Ectodermal cell (in vitro differentiated cells): Measurements from ENCODE around the gene TMEM270.

Experiments used
- H3K27ac ChIP-seq: 2 replicates; pipeline ENCODE4 v1.7.0; 2013; ENCODE audit warnings: mild to moderate bottlenecking, low read depth, low read length; ENCODE audit not compliant: insufficient read depth, poor library complexity, severe bottlenecking
- H3K27me3 ChIP-seq: 2 replicates; pipeline ENCODE4 v1.7.0; 2013; ENCODE audit warnings: mild to moderate bottlenecking, low read length; ENCODE audit not compliant: insufficient read depth, control insufficient read depth, poor library complexity, severe bottlenecking
- H3K36me3 ChIP-seq: one replicate; pipeline ENCODE4 v1.7.0; 2013; ENCODE audit warnings: low read length; ENCODE audit not compliant: control insufficient read depth, insufficient read depth
- H3K4me1 ChIP-seq: one replicate; pipeline ENCODE4 v1.7.0; 2013; ENCODE audit warnings: low read length; ENCODE audit not compliant: control insufficient read depth, insufficient read depth
- H3K4me3 ChIP-seq: 2 replicates; pipeline ENCODE4 v1.7.0; 2013; ENCODE audit warnings: low read depth, low read length, control low read depth; ENCODE audit not compliant: insufficient read depth
- H3K9me3 ChIP-seq: 2 replicates; pipeline ENCODE4 v1.7.0; 2013; ENCODE audit warnings: mild to moderate bottlenecking, low read length, moderate library complexity; ENCODE audit not compliant: control insufficient read depth
- WGBS, 2 experiments: methylation state at CpG; one replicate each; pipeline ENCODE4 v1.1.7; 2013; ENCODE audit warnings: missing lambda C conversion rate in 2 of 2; 5-methylcytosine and 5-hydroxymethylcytosine counted together

Gene TMEM270

DNA sequence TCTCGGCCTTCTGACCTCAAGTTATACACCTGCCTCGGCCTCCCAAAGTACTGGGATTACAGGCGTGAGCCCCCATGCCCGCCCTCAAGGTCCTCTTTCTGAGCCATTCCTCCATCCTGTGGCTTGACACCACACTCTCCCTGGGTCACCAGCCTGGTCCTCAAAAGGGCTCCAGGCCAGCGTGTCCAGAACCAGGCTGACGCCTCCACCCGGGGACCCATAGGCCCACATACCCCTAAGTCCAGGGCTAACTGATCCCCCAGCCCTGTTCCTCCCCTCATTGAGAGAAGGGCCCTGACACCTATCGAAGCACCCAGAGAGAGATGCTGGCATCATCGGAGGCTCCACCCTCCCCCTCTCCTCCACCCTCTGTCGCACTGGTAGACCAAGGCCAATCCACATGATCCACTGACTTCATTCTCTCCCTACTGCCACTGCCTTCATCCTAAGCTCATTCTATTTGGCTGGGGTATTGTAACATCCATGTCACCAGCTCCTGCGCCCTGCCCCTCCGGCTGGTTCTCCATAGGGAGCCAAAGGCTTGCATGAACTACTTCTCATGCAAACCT is 46.7 kb downstream of the TMEM270 start:
- Histone ChIP-seq H3K36me3 (no peaks in the 10 kb centered on the region), H3K27ac (no peak overlapping the region), H3K4me1 (no peaks in the 10 kb centered on the region), H3K9me3 (no peaks in the 10 kb centered on the region), H3K4me3 (no peak overlapping the region), H3K27me3 (no peaks in the 10 kb centered on the region)
- WGBS, 2 experiments = 92 to 93% methylated on average over 12 of the region's 12 CpGs

DNA sequence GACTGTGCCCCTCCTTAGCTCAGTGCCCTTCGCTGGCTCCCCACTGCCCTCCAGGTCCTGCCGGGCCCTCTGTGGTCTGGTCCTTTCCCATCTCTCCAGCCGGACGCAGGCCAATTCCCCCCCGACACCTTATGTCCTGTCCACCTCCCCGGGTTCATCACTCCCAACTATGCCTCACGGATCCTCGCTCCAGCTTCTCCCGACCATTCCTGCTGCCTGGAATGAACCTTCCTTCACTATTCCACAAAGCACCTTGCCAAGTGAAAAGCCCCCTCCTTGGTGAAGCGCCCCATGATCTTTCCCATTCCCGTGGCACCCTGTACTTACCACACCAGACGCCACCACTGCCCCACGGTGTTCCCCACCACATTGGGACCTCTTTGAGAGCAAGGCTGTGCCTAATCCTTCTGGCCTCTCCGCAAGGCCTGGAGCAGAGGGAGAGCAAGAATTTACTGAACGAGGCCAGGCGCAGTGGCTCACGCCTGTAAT is 47.2 kb downstream of the TMEM270 start:
- WGBS, 2 experiments = 89 to 91% methylated on average over 17 of the region's 17 CpGs
- H3K4me3 ChIP-seq = no peak overlapping the region
- no peaks in the 10 kb centered on the region for H3K36me3 ChIP-seq
- no peaks in the 10 kb centered on the region for H3K27me3 ChIP-seq
- no peaks in the 10 kb centered on the region for H3K4me1 ChIP-seq
- H3K27ac ChIP-seq = no peak overlapping the region
- no peaks in the 10 kb centered on the region for H3K9me3 ChIP-seq

DNA sequence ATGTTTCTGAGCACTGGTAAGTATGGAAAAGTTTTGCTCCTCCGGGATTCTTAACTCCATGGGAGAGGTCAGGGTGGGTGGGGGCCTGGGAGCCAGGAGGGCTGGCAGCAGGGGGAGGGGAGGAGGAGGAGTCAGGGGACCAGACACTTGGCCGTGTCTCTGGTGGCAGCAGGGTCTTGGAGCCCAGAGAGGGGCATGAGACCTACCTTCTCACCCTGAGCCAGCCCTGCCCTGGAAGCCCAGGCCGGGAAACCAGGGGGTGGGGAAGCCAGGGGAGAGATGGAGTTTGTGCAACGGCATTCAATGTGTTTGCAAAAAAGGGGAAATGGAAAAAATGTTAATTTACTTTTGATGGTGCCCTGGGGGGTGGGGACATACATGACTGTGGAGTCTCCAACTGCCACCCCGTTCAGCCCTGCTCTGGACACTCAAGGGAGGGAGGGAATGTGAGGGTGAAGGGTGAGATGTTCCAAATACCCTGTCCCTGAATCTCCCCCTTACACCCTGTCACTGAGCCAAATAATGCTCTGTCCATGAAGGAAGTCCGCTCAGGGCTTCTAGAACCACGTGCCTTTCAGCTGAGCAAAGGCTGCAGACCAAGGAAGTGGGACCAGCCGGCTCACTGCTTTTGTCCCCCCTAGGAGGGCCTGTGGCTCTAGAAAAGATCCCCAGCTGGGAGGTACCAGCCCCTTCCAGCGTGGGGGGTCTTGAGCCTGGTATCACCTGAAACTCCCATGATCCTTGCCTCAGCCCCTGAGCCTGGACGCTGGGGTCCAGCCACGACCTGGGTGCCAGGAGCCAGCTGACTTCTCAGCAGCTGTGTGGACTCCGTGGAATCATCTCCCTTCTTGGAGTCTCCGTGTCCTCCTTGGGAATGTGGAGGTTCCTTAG is 48.3 kb downstream of the TMEM270 start:
- H3K4me3 ChIP-seq = no peak overlapping the region
- H3K36me3 ChIP-seq = no peaks in the 10 kb centered on the region
- H3K9me3 ChIP-seq = no peaks in the 10 kb centered on the region
- H3K4me1 ChIP-seq = no peaks in the 10 kb centered on the region
- 80 to 82% methylated on average over 13 of the region's 13 CpGs for WGBS, 2 experiments
- no peaks in the 10 kb centered on the region for H3K27me3 ChIP-seq
- H3K27ac ChIP-seq = no peak overlapping the region

DNA sequence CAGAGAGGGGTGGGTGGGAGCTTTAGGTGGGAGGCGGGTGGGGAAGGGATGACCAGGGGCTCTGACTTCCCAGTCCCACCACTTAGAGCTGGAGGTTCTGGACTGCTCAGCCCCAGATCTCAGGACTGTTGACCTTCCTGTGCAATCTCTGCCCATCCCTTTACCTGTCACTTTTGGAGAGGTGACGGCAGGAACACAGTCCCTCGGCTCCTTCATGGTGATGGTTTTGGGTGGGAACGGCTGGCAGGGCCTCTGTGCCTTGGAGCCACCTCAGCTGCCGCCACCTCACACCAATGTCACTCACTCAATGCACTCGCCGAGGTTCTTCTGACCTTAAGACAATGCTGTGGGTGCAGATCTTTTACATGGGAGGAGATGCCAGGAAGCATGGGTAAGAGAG is 49.0 kb downstream of the TMEM270 start:
- H3K9me3 ChIP-seq = no peaks in the 10 kb centered on the region
- no peak overlapping the region for H3K4me3 ChIP-seq
- no peaks in the 10 kb centered on the region for H3K27me3 ChIP-seq
- H3K36me3 ChIP-seq = no peaks in the 10 kb centered on the region
- 95 to 97% methylated on average over 7 of the region's 7 CpGs for WGBS, 2 experiments
- H3K27ac ChIP-seq = no peak overlapping the region
- H3K4me1 ChIP-seq = no peaks in the 10 kb centered on the region

DNA sequence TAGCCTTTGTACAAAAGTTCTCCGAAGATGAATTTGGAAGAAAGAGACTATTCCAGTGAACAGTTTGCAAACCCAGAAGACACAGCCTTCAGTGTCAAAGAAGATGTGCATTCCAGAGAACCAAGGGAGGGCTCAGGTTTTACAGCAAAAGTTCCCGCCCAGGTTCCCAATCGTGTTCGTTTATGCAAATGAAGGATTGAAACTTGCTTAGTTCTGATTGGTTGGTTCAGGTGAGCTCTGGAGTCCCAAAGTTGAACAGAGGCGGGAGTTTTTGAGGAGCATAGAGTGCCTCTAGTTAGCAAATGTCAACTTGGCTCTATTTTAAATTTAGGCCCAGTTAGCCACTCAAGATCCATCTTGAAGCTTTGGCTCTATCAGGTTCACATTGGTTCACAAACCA is 51.3 kb downstream of the TMEM270 start:
- no peaks in the 10 kb centered on the region for H3K9me3 ChIP-seq
- no peaks in the 10 kb centered on the region for H3K27me3 ChIP-seq
- no peaks in the 10 kb centered on the region for H3K36me3 ChIP-seq
- H3K27ac ChIP-seq = no peak overlapping the region
- no peaks in the 10 kb centered on the region for H3K4me1 ChIP-seq
- WGBS, 2 experiments = 90 to 92% methylated on average over 5 of the region's 5 CpGs
- no peak overlapping the region for H3K4me3 ChIP-seq
